A673 (cell line): Measurements from ENCODE around the gene KLC3.

Experiments used
- EZH2 ChIP-seq: fragments of 200-600 bp; sonication (generic); IDR thresholded peaks from 2 replicates; pipeline ENCODE4 v1.6.1; 2017; ENCODE audit warnings: borderline replicate concordance, low read depth, mild to moderate bottlenecking, mixed read lengths, antibody characterized with exemption, low read length; ENCODE audit not compliant: poor library complexity, severe bottlenecking
- TF ChIP-seq, protein P1 (sequence below): fragments of 300-800, 200-600 bp; sonication (generic); conservative IDR thresholded peaks from 2 replicates; pipeline ENCODE4 v1.5.1; 2017; ENCODE audit warnings: low read depth, mild to moderate bottlenecking, antibody characterized with exemption, low read length, moderate library complexity, mixed read lengths

DNA sequence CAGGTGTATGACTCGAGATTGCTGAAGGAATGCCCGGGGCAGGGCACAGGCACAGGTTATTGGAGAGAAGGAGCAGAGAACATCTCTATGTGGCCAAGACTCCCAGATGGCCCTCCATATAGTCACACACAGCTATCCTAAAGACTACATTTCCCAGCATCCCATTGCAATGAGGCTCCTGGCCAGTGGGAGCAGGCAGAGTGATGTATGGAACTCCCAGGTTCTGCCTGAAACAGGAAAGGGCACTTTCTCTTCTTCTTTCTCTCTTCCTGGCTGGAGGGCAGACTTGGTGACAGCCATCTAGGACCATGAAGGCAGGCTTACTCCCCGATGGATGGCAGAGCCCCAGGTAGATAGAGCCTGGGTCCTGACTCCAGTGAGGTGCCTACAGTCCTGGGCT lies 50.8 kb downstream of the KLC3 start:
- TF ChIP-seq, protein P1, sequence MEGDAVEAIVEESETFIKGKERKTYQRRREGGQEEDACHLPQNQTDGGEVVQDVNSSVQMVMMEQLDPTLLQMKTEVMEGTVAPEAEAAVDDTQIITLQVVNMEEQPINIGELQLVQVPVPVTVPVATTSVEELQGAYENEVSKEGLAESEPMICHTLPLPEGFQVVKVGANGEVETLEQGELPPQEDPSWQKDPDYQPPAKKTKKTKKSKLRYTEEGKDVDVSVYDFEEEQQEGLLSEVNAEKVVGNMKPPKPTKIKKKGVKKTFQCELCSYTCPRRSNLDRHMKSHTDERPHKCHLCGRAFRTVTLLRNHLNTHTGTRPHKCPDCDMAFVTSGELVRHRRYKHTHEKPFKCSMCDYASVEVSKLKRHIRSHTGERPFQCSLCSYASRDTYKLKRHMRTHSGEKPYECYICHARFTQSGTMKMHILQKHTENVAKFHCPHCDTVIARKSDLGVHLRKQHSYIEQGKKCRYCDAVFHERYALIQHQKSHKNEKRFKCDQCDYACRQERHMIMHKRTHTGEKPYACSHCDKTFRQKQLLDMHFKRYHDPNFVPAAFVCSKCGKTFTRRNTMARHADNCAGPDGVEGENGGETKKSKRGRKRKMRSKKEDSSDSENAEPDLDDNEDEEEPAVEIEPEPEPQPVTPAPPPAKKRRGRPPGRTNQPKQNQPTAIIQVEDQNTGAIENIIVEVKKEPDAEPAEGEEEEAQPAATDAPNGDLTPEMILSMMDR: no peak
- no peak for TF ChIP-seq EZH2
